ENCODE measurements around the gene SNX33.

DNA sequence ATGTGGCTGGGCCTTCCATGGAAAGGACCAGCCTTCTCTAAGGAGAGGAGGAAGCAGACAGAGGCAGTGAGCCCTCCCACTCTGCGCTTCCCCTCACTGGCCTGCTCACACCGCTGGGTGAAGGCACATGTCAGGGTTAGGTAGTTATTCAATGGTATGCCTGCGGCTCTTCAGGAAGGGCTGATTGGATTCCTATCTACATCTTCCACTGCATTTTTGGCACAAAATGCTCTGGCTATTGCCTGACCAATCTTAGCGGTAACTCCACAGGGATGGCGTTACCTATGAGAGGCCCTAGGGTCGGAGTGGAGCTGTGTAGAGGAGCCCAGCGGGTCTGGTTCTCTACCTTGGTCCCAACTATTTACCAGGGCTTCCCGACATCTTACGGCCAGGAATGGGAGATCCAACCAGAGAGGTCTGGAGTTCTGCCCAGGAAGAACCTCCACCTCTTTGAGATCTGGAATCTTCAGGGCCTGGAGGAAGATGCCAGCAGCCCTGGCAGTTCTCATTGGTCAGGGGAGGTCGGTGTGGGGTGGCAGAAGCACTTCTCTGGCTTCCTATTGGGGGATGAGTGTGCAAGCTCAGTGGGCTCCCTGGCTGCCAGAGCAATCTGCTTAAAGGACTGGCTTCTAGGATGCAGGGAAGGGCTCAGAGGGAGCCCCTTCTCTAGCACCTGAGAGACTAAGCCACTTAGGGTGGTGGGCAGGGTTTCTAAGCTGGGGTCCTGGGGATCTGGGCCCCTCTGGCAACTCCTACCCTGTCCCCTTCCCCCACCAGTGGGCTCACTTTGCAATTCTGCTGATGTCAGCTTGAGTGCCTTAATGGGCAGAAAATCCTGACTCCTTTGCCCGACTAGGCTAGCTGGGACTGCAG, 24.3 kb downstream of the SNX33 start:
- no peak for TF ChIP-seq CTCF (IDR thresholded peaks at IDR 0.05; ENCODE audit: borderline replicate concordance, extremely low read depth, low read length, poor library complexity, severe bottlenecking)
- no peak for TF ChIP-seq EZH2 (IDR thresholded peaks at IDR 0.05; ENCODE audit: borderline replicate concordance, low read depth, low read length, severe bottlenecking)
